DND-41 (cell line): ENCODE data around the gene RGCC.

ENCODE experiments used
- ATAC-seq: fragments of 200-7000 bp; cut with Tn5 transposase; 3 replicates; pipeline ENCODE4 v1.9.1; 2021; ENCODE audit warnings: low read depth; ENCODE audit not compliant: insufficient read depth
- DNase-seq: peaks from one replicate; pipeline ENCODE4 v3.0.0-alpha.2; 2020
- H2AFZ ChIP-seq: 2 replicates; pipeline ENCODE4 v1.6.0; 2012; ENCODE audit warnings: low read depth, low read length
- H3K27ac ChIP-seq: 2 replicates; pipeline ENCODE4 v1.5.1; 2012; ENCODE audit warnings: low read length, inconsistent platforms
- H3K27me3 ChIP-seq: fragments of 200-600 bp; sonication (generic); 2 replicates; pipeline ENCODE4 v1.6.0; 2012; ENCODE audit warnings: low read length, mild to moderate bottlenecking, inconsistent platforms; ENCODE audit not compliant: insufficient read depth, poor library complexity
- H3K36me3 ChIP-seq: 2 replicates; pipeline ENCODE4 v1.5.1; 2012; ENCODE audit warnings: low read length, inconsistent platforms; ENCODE audit not compliant: insufficient read depth
- H3K4me1 ChIP-seq: 2 replicates; pipeline ENCODE4 v1.5.1; 2012; ENCODE audit warnings: mild to moderate bottlenecking, low read length; ENCODE audit not compliant: insufficient read depth
- H3K4me2 ChIP-seq: 2 replicates; pipeline ENCODE4 v1.6.0; 2012; ENCODE audit warnings: mild to moderate bottlenecking, moderate library complexity, low read length, inconsistent platforms; ENCODE audit not compliant: insufficient read depth
- H3K4me3 ChIP-seq, 2 experiments: fragments of 200-600 bp in 1 of 2; shearing (Covaris generic) in 1 of 2; 2 replicates each; pipeline ENCODE4 v1.5.1; 2012 to 2016; ENCODE audit warnings: inconsistent platforms in 2 of 2, low read length in 2 of 2, mild to moderate bottlenecking in 2 of 2, low read depth in 1 of 2, moderate library complexity in 1 of 2
- H3K79me2 ChIP-seq: 2 replicates; pipeline ENCODE4 v1.6.0; 2012; ENCODE audit warnings: low read length, inconsistent platforms; ENCODE audit not compliant: insufficient read depth
- H3K9ac ChIP-seq: 2 replicates; pipeline ENCODE4 v1.6.0; 2012; ENCODE audit warnings: low read depth, mild to moderate bottlenecking, inconsistent platforms, low read length, moderate library complexity
- H3K9me3 ChIP-seq: 2 replicates; pipeline ENCODE4 v1.5.1; 2012; ENCODE audit warnings: low read length, moderate library complexity, mild to moderate bottlenecking, inconsistent platforms; ENCODE audit not compliant: insufficient read depth, severe bottlenecking
- H4K20me1 ChIP-seq: 2 replicates; pipeline ENCODE4 v1.6.0; 2012; ENCODE audit warnings: low read length; ENCODE audit not compliant: insufficient read depth
- EZH2 ChIP-seq: IDR thresholded peaks from 3 replicates; pipeline ENCODE4 v1.6.1; 2012; ENCODE audit warnings: borderline replicate concordance, low read depth, mild to moderate bottlenecking, moderate library complexity, low read length, inconsistent platforms; ENCODE audit not compliant: severe bottlenecking
- TF ChIP-seq, protein P1 (sequence below): IDR thresholded peaks from 2 replicates; pipeline ENCODE4 v1.5.1; 2012; ENCODE audit warnings: borderline replicate concordance, low read length, moderate library complexity, mild to moderate bottlenecking; ENCODE audit not compliant: poor library complexity, severe bottlenecking; ENCODE audit errors: extremely low read depth

The RGCC gene

DNA sequence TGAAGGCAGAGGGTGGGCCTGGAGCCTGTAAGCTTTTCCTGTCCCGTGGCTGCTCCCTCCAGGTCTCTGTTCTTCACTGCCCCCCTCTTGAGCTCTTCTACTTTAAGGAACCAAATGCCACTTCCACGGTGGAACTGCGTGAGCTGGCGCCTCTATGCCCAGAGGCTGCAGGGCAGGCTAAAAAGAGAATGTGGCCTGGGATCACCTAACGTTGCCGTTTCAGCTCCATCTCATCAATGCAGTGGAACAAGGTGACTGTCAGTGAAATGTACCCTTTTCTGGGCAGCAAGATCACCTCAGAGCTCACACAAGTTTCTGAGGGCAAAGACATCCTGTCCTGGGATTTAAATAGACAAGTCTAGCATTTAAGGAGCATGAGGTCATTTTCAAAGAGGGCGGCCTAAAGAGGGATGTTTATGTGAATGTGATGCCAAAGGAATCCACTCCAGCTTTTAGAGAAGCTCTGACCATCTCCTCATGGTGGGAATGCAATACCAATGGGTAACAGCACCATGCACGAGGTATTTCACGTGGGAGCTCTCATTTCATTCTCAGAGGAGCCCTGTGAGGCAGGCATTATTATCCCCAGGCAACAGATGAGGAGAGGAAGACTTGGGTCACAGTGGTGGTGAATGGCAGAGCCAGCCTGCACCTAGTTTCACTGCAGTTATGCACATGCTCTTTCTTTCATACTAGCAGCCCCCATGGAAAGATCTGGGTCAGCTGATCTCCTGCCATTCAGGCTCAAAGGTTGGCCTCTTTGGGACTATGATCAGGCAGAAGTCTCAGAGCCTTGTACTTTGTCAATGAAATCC lies 39.3 kb downstream of the RGCC start:
- no peak overlapping the region for H2AFZ ChIP-seq
- H4K20me1 ChIP-seq, result no peaks in the 10 kb centered on the region
- H3K9me3 ChIP-seq, result no peaks in the 10 kb centered on the region
- no peak overlapping the region for H3K9ac ChIP-seq
- no peak overlapping the region for H3K4me2 ChIP-seq
- no peaks in the 10 kb centered on the region for H3K27me3 ChIP-seq
- H3K4me1 ChIP-seq, result peaks cover 20% of the 10 kb centered on the region
- TF ChIP-seq, protein P1, sequence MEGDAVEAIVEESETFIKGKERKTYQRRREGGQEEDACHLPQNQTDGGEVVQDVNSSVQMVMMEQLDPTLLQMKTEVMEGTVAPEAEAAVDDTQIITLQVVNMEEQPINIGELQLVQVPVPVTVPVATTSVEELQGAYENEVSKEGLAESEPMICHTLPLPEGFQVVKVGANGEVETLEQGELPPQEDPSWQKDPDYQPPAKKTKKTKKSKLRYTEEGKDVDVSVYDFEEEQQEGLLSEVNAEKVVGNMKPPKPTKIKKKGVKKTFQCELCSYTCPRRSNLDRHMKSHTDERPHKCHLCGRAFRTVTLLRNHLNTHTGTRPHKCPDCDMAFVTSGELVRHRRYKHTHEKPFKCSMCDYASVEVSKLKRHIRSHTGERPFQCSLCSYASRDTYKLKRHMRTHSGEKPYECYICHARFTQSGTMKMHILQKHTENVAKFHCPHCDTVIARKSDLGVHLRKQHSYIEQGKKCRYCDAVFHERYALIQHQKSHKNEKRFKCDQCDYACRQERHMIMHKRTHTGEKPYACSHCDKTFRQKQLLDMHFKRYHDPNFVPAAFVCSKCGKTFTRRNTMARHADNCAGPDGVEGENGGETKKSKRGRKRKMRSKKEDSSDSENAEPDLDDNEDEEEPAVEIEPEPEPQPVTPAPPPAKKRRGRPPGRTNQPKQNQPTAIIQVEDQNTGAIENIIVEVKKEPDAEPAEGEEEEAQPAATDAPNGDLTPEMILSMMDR, result no peak
- TF ChIP-seq EZH2, result no peak
- no peak for DNase-seq
- H3K4me3 ChIP-seq, result no peak overlapping the region
- H3K27ac ChIP-seq, result no peak overlapping the region
- ATAC-seq, result no peak
- H3K36me3 ChIP-seq, result no peaks in the 10 kb centered on the region
- no peaks in the 10 kb centered on the region for H3K79me2 ChIP-seq

DNA sequence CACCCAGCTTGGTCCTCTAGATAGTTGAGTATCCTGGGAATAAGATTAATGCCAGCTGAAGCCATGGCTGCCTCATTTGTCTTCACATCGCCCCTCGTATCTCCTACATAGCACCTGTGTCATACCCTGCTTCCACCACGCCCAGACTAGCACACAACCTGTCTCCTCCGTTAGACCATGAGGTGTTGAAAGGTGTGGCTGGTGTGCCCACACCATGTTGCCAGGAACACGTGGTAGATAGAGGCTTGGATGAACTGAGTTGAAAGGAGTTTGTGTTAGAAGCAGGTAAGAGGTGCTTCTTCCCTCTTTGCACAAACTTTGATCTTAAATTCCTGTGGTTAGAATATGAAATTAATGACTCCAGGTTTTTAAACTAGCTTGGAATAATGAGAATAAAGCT lies 40.1 kb downstream of the RGCC start:
- no peak overlapping the region for H3K27ac ChIP-seq
- H3K9ac ChIP-seq, result no peak overlapping the region
- no peak for TF ChIP-seq EZH2
- TF ChIP-seq, protein P1, result no peak
- DNase-seq (no peak), ATAC-seq (no peak)
- no peak overlapping the region for H3K4me3 ChIP-seq
- H3K27me3 ChIP-seq, result no peaks in the 10 kb centered on the region
- no peak overlapping the region for H3K4me2 ChIP-seq
- H3K79me2 ChIP-seq, result no peaks in the 10 kb centered on the region
- H3K36me3 ChIP-seq, result no peaks in the 10 kb centered on the region
- H3K4me1 ChIP-seq, result peaks cover 25% of the 10 kb centered on the region
- no peaks in the 10 kb centered on the region for H3K9me3 ChIP-seq
- no peak overlapping the region for H2AFZ ChIP-seq
- H4K20me1 ChIP-seq, result no peaks in the 10 kb centered on the region

DNA sequence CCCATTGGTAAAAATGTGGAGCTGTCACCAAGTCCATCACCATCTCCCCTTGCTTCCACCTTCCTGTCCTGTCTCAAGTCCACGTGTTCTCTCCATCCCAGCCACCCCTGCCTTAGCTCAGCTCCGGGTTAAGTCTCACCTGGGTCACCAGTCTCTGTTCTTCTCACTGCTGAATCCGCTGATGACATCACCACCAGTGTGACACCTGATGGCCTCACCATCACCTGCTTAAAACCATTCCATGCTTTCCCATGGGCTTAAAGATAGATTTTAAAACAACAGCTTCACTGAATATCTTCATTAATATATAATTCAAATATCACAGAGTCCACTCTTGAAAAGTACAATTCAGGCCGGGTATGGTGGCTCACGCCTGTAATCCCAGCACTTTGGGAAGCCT lies 42.1 kb downstream of the RGCC start:
- DNase-seq, result no peak
- Histone ChIP-seq H3K4me2 (no peak overlapping the region), H3K79me2 (no peaks in the 10 kb centered on the region), H3K36me3 (no peaks in the 10 kb centered on the region), H3K27ac (no peak overlapping the region), H4K20me1 (no peaks in the 10 kb centered on the region), H3K27me3 (no peaks in the 10 kb centered on the region), H3K4me3 (no peak overlapping the region), H3K9me3 (no peaks in the 10 kb centered on the region), H2AFZ (no peak overlapping the region), H3K4me1 (peaks cover 15% of the 10 kb centered on the region), H3K9ac (no peak overlapping the region)
- TF ChIP-seq EZH2, result no peak
- TF ChIP-seq, protein P1, result no peak
- no peak for ATAC-seq
